GM18517 (cell line): ENCODE results near the gene RRP1.

Experiments
- ATAC-seq: cut with Tn5 transposase; IDR thresholded peaks from one replicate; pipeline ENCODE4 v1.9.1; 2021; ENCODE audit warnings: mild to moderate bottlenecking, moderate library complexity; ENCODE audit not compliant: unreplicated experiment

The RRP1 gene

GRCh38 chr21:43775795-43776430 is 13.5 kb upstream of the RRP1 start, which contains the start of gene CSTB:
CSTB (minus strand) TSS chr21:43776308; CDS start chr21:43776269, 39 bp downstream.
- peak; percentile 61 for ATAC-seq

- ATAC-seq: no peak
Measured at GRCh38 chr21:43777953-43778352, 11.4 kb upstream of the RRP1 start.

- no peak for ATAC-seq
Measured at GRCh38 chr21:43778469-43779335, 10.7 kb upstream of the RRP1 start.

GRCh38 chr21:43779660-43780059 is 9.7 kb upstream of the RRP1 start:
- no peak for ATAC-seq

GRCh38 chr21:43781846-43782245 is 7.5 kb upstream of the RRP1 start:
- no peak for ATAC-seq

- no peak for ATAC-seq
Measured at GRCh38 chr21:43782431-43783097, 6.8 kb upstream of the RRP1 start.

GRCh38 chr21:43783098-43783700 is 6.2 kb upstream of the RRP1 start:
- ATAC-seq: no peak

GRCh38 chr21:43785134-43785533 is 4.2 kb upstream of the RRP1 start:
- ATAC-seq: no peak

GRCh38 chr21:43786300-43786806 is 3.0 kb upstream of the RRP1 start:
- ATAC-seq: no peak

- ATAC-seq: no peak
Measured at GRCh38 chr21:43786807-43787440, 2.5 kb upstream of the RRP1 start.

GRCh38 chr21:43790010-43790524 is 690 bp downstream of the RRP1 start:
- no peak for ATAC-seq

GRCh38 chr21:43792406-43792805 is 3.0 kb downstream of the RRP1 start:
- no peak for ATAC-seq

GRCh38 chr21:43793243-43793642 is 3.9 kb downstream of the RRP1 start:
- no peak for ATAC-seq

- ATAC-seq: no peak
Measured at GRCh38 chr21:43794311-43794710, 4.9 kb downstream of the RRP1 start.

GRCh38 chr21:43794857-43795256 is 5.5 kb downstream of the RRP1 start:
- ATAC-seq: no peak

- no peak for ATAC-seq
Measured at GRCh38 chr21:43797415-43797814, 8.0 kb downstream of the RRP1 start.

- no peak for ATAC-seq
Measured at GRCh38 chr21:43797925-43798715, 8.7 kb downstream of the RRP1 start.

- no peak for ATAC-seq
Measured at GRCh38 chr21:43799301-43799840, 10.0 kb downstream of the RRP1 start.

- no peak for ATAC-seq
Measured at GRCh38 chr21:43800124-43800523, 10.7 kb downstream of the RRP1 start.
